Dermis blood vessel endothelial cell (primary cell): Measurements from ENCODE around the gene PNMA8C. TPM values are rescaled to one million over a fixed set of nuclear protein-coding genes. Genes with fewer than 3 reads are reported as not detected.
A peak's percentile ranks its signal among the peaks of the same experiment; 100 is the strongest.
"Not testable (repeated sequence)": the region's sequence is repeated elsewhere in the genome, so short reads cannot be mapped to it uniquely, and the experiment has no call there.

Experiments
- DNase-seq: peaks from one replicate; pipeline ENCODE4 v3.0.0; 2010
- total RNA-seq: library from RNA; depleted of rRNA; stranded (reverse); fragments of >200 nt; gene quantifications from 2 replicates; pipeline ENCODE4 v1.2.3, GENCODE V29; 2014

PNMA8C gene
- total RNA-seq, 1 donor from 2014 or later, result not detected

DNA sequence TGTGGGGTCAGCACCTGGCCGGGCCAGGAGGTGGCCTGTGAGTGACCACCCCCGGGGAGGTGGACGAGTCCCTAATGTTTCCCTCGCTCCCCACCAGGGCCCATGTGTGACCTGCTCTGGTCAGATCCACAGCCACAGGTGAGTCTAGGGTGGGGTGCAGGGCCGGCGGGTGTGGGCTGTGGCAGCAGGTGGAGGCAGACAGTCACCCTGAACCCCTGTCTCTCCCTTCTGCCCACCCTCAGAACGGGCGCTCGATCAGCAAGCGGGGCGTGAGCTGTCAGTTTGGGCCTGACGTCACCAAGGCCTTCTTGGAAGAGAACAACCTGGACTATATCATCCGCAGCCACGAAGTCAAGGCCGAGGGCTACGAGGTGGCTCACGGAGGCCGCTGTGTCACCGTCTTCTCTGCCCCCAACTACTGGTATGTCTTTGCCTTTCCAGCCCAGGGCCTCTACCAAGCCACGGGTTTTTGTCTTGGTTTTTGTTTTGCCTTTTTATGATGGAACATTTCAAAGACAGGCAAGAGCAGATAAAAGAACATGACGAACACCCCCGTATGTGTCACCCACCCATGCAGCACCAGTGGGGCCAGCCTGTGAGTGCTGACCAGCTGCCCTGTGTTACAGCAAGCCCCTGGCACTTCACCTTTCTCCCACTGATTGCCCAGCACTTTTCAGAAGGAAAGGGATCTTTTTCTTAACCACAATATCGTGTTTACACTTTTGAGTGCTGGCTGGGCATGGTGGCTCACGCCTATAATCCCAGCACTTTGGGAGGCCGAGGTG, 40.2 kb downstream of the PNMA8C start:
- DNase-seq, result no peak

DNA sequence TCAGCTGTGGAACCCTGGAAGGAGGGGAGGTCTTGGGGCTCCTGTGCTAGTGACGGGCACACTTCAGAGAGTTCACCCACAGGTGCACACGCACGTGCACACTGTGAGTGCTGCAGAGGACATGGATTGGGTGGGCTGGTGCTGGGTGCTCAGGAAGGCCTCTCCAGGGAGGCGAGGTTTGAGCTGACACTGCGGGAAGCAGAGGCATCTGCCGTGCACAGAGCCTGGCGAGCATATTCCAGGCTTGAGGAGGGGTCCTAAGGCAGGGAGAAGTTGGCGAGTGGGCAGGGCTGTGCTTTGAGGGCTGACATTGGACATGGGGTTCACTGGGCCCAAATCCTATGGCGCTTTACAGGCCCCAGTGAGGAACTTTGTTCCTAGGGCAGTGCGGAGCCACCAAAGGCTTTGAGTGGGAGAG, 41.0 kb downstream of the PNMA8C start:
- no peak for DNase-seq

DNA sequence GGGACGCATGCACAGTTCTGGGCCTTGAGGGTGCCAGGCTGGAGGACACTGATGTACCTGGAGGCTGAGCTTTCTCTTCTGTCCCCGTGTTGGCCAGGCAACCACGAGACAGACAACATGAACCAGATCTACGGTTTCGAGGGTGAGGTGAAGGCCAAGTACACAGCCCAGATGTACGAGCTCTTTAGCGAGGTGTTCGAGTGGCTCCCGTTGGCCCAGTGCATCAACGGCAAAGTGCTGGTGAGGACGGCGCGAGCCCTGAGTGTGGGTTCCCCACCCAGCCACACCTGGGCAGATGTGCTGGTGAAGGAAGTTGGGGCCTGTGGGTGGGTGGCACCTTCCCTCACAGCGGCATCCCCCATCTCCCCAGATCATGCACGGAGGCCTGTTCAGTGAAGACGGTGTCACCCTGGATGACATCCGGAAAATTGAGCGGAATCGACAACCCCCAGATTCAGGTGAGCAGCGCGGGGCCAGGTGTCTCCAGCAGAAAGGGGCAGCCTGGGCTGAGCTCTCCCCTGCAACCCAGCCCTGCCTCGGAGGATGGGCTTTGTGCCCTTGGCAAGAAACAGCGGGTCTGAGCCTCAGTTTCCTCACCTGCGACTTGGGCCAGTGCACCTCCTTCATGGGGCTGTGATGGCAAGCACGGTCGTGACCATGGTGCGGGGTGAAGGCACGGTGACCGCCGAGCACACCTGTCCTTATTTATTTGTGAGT, 41.6 kb downstream of the PNMA8C start:
- DNase-seq, result no peak

DNA sequence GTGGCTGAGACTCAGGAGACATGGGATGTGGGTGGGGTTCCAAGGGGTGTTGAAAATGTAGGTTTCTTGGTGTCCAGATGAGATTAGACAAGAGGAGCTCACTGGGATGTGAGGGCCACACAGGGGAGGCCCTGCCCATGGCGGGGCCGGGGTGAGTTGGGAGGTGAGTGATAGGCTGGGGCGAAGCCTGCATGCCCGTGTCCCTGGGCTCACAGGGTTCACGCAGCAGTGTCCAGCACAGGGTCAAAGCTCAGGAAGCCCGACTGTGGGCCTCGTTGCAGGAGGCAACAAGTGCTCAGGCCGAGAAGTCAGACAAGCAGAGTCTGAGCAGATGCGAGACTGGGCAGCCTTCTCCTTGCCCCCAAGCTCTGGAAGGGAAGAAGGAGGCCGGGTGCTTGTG, 42.6 kb downstream of the PNMA8C start:
- no peak for DNase-seq

DNA sequence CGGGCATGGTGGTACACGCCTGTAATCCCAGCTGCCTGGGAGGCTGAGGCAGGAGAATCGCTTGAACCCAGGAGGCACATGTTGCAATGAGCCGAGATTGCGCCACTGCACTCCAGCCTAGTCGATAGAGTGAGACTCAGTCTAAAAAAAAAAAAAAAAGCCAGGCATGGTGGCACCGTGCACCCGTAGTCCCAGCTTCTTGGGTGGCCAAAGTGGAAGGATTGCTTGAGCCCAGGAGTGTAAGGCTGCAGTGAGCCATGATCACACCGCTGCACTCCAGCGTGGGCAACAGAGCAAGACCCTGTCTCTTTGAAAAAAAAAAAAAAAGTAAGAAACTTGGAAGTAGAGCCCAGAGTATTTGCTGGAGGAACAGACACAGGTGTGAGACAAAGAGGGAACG, 43.1 kb downstream of the PNMA8C start:
- DNase-seq, result no peak

DNA sequence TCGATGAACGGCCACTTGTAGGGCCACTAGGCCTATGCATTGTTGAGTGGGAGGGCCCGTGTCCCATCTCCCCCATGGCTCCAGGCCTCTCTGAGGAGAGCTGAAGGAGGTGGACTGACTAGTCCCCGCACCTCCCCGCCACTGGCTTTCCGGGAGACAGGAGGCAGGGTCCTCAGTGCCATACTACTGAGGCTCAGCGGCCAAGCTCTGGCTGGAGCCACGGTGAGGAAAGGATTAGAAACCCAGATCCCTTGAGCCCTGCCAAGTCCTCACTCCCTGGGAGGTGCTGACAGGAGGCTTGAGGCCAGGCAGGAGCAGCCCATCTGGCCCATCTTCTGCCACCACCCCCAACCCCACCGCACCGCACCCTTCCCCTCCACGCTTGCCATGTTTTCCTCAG, 44.3 kb downstream of the PNMA8C start:
- DNase-seq, result no peak

DNA sequence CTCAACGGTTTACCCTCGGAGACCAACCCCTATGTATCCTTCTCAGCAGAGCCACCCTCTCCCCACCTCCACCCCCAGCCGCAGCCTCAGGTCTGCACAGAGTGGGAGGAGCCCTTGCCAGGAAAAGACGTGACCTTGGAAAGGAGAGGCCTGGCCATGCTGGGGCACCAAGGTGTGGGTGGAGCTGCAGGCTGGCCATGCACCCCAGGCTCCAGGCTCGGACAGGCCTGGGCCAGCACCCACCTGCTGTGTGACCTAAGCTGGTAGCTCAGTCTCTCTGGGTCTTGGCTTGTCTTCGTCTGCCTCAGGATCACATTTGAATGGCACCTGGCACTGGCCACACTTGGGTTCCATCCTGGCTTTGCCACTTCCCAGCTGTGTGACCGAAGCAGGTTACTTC, 44.9 kb downstream of the PNMA8C start:
- DNase-seq, result no peak

DNA sequence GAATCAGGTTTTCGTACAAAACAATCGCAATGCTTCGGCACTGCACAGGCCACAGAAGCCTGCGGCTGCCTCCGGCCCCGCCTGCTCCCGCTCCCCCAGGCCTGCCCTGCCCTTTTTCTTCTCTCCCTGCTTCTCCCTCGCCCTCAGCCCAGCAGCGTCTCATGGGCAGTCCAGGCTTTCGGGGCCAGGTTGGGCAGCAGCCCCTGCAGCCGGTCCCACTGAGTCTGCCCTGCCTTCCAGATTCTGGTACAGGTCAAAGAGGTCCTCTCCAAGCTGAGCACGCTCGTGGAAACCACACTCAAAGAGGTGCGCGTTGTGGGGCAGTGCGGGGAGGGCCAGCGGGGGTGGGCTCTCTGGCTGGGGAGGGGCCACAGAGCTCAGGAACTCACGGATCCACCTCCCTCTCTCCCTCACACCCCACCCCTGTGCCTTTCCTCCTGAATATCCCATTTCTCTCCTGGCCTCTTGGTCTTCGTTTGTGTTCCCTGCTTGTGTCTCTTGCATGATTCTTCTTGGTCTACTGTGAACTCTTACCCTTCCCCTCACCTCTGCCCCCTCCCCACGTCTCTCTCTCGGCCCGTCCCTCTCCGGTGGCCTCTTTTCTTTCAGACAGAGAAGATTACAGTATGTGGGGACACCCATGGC, 45.4 kb downstream of the PNMA8C start:
- DNase-seq, result no peak

DNA sequence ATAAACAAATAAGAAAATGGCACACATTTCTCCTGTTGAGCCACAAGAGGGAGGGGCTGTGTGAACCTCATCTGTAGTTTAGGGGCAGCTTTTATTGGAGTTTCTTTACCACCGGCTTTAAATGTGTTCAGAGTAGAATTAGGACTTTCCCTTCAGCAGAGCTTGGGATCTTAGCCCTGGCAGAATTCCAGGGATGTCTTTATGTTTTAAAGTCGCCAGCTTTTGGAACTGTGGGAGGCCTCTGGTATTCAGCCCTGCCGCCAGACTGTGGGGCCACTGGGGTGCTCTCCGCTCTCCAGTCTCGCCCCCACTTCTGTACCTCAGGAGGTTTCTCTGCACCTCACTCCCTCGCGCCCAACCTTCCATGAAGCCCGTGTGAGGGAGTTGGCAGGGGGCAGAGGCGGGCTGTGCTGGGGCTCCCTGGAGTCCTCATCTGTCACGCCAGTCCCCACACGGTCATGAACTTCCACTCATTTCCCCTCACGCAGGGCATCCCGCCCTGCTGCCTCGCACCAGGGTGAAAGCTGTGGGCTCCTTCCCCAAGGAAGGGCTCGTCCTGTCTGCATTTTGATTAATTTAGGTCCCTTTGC, 46.9 kb downstream of the PNMA8C start:
- DNase-seq, result no peak

DNA sequence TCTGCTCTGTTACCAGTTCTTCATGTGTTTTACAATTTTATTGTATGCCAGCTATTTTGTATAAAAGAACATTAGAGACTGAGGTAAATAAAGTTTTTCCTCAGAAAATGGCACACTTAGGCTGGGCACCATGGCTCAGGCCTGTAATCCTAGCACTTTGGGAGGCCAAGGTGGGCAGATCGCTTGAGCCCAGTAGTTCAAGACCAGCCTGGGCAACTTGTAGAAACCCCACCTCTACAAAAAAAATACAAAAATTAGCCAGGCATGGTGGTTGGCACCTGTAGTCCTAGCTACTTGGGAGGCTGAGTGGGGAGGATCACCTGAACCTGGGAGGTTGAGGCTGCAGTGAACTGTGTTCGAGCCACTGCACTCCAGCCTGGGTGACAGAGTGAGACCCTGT, 47.4 kb downstream of the PNMA8C start:
- DNase-seq, result no peak

DNA sequence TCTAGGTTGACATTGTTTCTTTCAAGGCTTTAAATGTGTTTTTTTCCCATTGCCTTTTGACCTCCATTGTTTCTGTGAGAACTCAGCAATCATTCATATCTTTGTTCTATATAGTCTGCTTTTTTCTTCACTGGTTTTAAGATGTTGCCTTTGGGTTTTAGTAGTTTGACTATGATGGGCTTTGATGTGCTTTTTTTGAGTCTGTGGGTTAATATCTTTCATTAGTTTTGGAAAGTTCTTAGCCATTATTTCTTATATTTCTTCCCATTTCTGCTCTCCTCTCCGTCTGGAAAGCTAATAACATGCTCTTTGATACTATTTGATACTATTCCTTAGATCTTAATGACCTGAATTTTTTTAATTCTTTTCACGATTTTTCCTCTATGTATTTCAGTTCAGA, 48.0 kb downstream of the PNMA8C start:
- peak; percentile 20 for DNase-seq

DNA sequence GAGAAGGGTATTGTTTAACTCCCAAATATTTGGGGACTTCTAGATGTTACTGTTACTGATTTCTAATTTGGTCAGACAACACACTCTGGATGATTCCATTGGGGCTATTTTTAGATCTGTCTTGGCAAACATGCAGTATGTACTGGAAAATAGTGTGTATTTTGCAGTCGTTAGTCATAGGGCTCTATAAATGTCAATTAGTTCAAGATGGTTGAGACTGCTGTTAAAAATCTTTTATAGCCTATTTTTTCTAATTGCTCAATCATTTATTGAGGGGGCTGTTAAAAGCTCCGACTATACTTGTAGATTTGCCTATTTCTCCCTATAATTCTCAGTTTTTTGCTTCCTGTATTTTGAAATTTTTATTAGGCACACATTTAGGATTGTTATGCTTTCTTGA, 50.5 kb downstream of the PNMA8C start:
- DNase-seq, result peak; percentile 38

DNA sequence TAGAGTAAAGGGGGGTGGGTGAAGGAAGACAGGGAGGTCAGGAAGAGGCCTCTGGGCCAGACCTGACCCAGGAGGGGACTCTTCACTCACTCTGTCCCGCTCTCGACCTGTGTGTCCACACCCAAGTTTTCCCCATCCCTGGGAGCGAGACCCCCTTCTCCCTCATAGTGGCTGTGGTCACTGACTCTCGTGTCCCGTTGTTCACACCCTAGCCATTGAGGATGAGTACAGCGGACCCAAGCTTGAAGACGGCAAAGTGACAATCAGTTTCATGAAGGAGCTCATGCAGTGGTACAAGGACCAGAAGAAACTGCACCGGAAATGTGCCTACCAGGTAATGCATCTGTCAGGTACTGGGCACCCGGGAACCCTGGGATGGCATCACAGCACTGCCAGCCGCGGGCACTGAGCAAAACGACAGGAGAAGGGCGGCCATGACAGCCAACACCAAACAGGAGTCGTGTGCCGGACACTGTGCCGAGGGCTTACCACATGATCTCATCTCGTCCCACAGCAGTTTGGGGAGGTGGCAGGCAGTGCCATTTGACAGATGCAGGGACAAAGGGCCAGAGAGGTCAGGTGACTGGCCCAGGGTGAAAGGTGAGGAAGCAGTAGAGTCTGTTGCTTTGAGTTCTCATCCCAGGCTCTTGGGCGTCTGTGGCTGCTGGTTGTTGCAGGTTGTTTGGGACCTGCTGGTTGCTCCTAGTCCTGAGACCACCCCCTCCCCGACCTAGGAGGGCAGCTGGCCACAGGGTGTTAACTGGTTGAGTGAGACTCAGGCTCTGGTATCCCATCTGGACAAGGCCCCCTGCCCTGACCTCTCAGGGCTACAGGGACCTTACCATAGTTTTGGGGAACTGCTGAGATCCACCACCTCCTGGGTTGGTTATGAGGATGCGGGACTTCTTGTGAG, 52.2 kb downstream of the PNMA8C start:
- DNase-seq, result no peak

DNA sequence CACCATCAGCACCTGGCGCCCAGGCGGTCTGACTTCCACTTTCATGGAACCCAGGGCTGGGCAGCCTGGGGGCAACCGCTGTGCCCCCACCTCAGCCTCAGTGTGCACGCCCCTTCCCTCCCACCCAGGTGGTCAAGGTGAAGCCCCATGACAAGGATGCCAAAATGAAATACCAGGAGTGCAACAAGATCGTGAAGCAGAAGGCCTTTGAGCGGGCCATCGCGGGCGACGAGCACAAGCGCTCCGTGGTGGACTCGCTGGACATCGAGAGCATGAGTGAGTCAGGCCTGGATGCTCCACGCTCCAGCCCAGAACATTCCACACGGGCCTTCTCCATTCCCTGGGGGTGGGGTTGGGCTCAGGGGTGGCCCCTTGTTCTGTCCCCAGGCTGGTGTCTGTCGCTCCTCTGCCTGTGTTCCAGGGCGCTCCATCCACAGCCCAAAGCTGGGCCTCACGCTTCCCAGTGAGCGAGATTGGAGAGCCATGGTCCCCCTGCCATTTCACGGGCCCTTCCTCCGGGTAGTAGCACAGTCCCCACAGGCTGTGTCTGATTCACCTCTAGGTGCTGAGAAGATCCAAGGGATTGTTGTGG, 53.2 kb downstream of the PNMA8C start:
- not testable (repeated sequence) for DNase-seq

Other genes starting within 250 kb of the PNMA8C start
- gene IGFL1, start 199.2 kb downstream of the PNMA8C start, total RNA-seq, result not detected in 2 replicates
- 23.1 and 52.6 TPM in 2 replicates for gene HIF3A, start 131.9 kb downstream of the PNMA8C start, total RNA-seq
- gene PPP5C, start 81.8 kb downstream of the PNMA8C start, total RNA-seq, result 88.8 and 113 TPM in 2 replicates
- 0.56 and 0.68 TPM in 2 replicates for gene CCDC8, start 15.4 kb downstream of the PNMA8C start, total RNA-seq
- gene PNMA8A, start 42.6 kb upstream of the PNMA8C start, total RNA-seq, result under 0.01 and 0.98 TPM in 2 replicates
- gene PNMA8B, start 66.9 kb upstream of the PNMA8C start, total RNA-seq, result under 0.01 and 0.17 TPM in 2 replicates
- 154 and 372 TPM in 2 replicates for gene CALM3, start 172.4 kb upstream of the PNMA8C start, total RNA-seq
- not detected in 2 replicates for gene PTGIR, start 196.2 kb upstream of the PNMA8C start, total RNA-seq
- gene GNG8, start 207.3 kb upstream of the PNMA8C start, total RNA-seq, result not detected in 2 replicates
- gene DACT3, start 232.2 kb upstream of the PNMA8C start, total RNA-seq, result 0.14 and 0.34 TPM in 2 replicates